HK-2 (cell line): ENCODE measurements around the gene IKZF1.

Experiments used
- DNase-seq: peaks from one replicate; pipeline ENCODE4 v3.0.0-alpha.2; 2018; ENCODE audit not compliant: unreplicated experiment

IKZF1 gene

GRCh38 chr7:50355817-50356178 lies 51.3 kb downstream of the IKZF1 start:
- DNase-seq: no peak

DNA sequence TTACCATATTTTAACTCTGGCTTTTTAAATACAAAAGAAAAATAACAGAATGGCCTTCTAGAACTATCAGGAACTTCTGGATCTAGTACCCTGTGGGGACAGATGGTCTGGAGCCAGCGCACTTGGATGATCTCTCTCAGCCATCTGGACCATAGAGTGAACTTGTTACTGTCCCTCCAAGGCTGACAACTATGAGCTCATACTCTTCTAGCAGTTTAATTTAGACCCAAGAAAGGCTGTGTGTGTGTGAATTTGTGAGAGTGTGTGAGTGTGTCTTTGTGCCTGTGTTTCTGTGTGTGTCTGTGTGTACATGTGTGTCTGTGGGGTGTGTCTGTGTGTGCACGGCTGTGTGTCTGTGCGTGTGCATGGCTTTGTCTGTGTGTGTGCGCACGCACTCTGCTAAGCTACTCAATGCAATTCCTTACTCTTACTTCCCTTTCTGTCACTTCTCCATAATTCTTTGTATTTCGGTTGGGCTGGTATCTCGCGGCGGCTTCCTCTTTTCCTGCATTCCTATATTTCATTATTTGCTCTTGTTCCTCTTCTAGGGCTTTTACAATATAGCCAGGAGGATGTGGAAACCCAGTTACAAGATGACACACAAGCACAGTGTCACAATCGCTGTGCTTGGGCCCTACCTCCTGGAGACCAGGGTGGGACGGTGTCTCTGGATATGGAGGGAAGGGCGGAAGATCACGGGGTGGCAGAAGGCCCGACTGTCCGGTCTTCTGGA lies 51.9 kb downstream of the IKZF1 start:
- DNase-seq: no peak

DNA sequence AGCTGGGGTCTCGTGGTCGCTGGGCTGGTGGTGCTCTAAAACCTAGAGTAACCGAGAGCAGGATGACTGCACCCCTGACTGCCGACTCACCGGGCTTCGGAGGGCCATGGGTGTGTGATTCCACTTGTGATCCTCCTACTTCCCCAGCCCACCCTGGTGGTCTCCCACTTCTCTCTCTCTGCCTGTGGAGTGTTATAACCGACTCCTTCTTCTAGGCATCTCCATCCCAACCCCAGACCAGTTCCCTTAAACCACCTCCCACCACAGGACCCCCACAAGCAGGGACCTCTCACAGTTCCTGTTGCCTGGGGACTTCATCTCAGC lies 52.4 kb downstream of the IKZF1 start:
- no peak for DNase-seq

DNA sequence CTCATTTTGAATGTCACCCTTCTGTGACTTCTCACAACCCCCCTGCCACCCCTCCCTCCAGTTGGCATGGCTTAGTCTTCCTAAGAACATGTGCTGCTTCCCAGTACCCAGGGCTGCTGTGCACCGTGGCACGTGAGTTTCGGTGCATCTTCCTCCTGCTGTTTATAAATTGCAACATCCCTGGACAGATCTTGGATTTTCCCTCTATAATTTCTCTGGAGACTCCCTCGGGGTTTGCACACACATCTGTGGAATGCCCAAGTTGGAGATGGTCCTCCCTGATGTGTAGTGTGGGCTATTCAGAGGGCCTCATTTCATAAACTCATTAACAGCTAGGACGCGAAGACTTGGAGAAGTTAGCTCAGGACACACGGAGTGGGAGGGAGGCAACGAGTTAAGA lies 52.9 kb downstream of the IKZF1 start:
- no peak for DNase-seq

DNA sequence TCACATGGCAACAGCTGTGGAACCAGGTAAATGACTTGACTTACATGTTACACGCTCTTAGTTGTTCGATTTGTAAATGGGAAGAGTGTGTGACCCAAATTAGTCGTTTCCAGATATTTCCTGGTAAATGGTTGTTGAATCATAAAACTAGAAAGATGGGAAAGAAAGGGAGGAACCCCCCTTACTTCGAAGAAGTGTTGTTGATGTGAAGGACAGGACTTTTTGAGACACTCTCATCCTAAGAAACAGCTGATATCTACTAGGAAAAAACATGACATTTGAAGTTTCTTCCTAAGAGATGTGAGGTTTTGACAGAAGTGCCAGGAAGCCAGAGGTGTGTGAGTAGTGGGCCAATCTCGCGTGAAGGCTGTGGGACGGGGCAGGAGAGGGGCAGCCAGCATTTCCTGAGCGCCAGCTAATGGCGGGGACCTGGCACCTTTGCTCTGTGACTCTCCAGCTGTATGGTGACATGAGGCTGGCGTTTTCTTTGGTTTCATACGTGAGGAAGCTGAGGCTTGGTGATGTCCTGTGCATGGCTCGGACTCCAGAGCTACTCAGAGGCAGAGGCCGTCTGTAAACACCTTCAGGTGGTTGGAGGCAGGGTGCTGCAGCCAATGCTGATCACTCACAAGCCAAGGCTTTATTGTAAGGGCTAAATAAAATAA lies 53.7 kb downstream of the IKZF1 start:
- DNase-seq: no peak

DNA sequence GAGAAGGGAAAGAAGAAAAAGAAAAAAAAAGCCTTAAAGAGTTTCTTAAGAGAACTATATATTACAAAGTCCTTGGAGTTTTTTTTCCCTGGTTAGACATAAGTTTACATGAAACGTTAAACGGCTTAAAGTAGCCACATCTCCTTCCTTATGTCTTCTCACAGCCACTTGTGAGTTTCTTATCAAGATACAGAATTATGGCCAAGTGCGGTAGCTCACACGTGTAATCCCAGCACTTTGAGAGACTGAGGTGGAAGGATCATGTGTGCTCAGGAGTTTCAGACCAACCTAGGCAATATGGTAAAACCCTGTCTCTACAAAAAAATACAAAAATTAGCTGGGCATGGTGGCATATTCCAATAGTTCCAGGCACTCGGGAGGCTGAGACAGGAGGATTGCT lies 54.3 kb downstream of the IKZF1 start:
- DNase-seq: no peak

GRCh38 chr7:50359258-50359994 lies 54.9 kb downstream of the IKZF1 start:
- DNase-seq: no peak

- no peak for DNase-seq
Observed at GRCh38 chr7:50359995-50360925, 55.7 kb downstream of the IKZF1 start.

- no peak for DNase-seq
Observed at GRCh38 chr7:50362142-50362541, 57.6 kb downstream of the IKZF1 start.

DNA sequence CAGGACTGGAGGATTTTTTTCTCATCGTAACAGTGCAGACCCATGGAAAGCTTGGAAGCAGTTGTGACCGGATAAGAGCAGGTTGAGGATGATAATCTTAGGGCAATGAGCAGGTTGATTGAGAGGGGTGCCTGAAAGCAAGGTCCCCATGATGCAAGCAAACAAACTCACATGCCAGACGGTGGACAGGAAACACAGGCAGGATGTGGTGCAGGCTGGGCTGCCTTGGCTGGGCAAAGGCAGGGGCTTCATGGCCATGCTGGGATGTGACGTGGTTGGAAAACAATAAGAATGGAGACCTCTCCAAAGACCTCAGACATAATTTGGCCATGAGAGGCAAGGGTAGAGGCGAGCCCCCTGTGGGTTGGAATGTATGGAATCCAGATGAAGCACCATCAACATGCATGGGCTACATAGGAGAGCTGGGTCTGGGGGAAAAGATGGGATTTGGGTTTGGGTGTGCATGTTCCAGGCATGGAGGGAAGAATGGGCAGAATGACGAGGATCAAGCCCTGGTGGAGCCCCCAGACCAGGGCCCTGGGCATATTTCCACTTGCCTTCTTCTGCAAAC lies 58.3 kb downstream of the IKZF1 start:
- DNase-seq: no peak

GRCh38 chr7:50363327-50364060 lies 59.0 kb downstream of the IKZF1 start:
- no peak for DNase-seq

DNA sequence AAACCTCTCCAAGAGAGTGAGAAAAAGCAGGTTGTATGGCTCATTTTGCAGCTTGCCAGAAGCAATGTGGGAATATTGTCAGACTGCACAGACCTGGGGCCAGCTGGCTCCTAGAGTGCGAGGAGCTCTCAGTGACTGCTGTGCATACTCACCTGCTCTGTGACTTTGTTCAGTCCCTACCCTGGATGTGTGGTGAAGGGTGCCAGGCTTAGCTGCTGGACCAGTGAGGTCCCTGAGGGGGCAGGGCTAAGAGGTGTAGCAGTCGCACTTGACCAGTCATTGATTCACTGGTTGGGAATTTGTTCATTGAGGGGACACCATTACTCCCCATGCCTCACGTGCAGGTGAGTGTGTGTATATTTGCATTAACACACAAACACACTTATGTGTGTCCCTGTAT lies 60.1 kb downstream of the IKZF1 start:
- DNase-seq: no peak

GRCh38 chr7:50366311-50366710 lies 61.8 kb downstream of the IKZF1 start:
- no peak for DNase-seq

DNA sequence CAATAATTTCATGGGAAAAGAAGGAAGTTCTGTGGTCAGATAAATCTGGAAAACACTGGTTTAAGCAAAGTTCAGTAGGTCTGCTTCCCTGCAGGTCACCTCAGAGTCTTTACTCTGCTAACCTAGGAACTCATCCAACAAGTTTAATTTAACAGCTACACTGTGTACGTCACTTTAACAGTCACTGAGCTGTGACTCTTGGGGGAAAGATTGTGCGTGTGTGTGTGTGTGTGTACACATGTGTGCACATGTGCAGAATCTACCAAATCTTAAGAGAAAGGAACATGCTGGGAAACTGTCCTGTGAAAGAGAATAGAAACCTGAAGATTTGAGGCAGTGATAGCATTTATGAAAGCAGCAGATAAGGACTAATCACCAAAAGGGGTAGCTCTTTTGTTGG lies 62.6 kb downstream of the IKZF1 start:
- DNase-seq: no peak

- no peak for DNase-seq
Observed at GRCh38 chr7:50367570-50367969, 63.1 kb downstream of the IKZF1 start.

- DNase-seq: no peak
Observed at GRCh38 chr7:50368366-50368765, 63.9 kb downstream of the IKZF1 start.

DNA sequence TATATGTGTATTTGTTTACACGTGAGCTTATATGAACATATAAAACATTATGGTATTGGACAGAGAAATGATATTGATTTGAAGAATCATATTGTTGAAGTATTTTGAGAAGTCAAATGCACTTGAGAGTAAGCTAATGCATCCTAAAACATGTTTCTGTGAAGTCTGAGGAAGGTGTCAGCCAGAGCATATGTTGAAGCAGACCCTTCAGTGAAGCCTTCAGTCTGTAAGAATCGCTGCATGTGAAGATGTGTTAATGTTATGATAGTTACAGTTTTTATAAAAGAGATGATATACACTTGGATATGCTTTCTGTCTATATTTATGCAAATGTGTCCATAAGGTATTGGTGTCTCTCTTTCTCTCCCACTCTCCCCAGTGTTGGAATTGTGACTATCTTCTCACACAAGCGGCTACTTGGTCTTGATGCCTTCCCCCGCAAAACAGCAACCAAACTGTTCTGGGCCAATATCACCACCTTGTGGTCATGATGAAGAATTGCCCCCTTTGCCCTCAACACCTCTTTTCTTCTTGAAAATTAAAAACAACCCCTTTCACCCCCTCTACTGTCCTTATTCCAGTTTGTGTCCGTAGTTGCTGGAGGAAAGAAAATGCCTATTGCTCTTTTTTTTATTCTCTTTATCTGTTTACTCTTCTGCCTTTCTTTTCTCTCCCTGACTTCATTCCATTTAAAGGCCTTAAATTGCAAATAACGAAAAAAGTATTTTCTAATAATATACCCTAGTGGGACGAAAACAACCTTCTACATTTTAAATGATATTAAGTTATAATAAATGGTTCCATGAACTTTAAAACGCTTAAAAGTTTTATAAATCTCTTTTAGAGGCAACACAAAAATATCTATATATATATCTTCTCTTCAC lies 64.9 kb downstream of the IKZF1 start:
- DNase-seq: no peak

DNA sequence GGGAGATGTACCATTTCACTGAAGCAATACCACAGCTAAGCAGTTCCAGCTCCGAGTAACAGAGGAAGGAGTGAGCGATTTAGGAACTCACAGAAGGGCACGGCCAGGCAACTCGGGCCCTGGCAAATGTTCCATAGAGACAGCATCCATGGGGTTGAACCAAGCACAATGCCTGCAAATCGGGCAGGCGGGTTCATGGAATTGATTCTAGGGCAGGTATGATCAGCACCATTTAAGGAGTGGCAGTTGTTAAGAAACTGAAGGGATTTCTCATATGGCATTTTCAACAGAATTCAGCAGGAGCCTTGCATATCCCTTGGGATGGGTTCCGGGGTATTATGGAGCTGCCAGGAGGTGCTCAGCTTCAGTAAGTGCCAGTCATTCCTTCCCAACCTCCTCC lies 66.4 kb downstream of the IKZF1 start:
- no peak for DNase-seq

GRCh38 chr7:50371551-50372021 lies 67.1 kb downstream of the IKZF1 start:
- no peak for DNase-seq

GRCh38 chr7:50372923-50373322 lies 68.4 kb downstream of the IKZF1 start:
- DNase-seq: no peak
